CD4-positive, alpha-beta T cell treated with Interleukin-6 for 4 hours (primary cell): ENCODE data around the gene SORCS2.

Experiments used
- DNase-seq: peaks from one replicate; pipeline ENCODE4 v3.0.0-alpha.2; 2020; ENCODE audit warnings: mixed read lengths

SORCS2 gene

DNA sequence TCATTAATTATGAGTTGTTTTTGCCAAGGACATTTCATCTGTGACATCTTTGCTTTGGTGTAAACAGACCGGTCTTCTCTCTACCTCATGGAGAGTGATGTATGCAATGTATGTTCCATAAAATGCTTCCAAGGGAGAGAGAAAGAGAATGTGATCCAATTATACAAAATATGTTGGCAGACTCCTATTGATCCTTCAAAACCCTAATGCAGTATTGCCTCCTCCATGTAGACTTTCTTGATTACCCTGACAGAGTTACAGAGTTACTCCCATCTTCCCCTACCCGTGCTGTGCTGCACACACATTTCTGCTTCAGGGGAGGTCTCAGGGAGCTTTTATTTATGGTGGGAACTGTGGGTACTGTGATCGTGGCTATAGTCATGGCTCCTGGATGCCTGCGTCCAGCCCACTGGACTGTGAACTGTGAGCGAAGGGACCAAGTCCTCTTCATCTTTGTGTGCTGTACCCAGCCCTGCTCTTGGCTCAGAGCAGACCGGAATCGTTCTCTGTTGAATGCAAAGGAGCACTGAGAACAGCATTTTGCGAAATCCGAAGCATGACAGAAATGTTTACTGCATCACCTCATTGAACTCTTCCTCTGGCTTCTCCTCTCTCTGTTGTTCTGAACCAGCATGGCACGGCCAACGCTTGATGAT is 32.7 kb downstream of the SORCS2 start:
- no peak for DNase-seq

DNA sequence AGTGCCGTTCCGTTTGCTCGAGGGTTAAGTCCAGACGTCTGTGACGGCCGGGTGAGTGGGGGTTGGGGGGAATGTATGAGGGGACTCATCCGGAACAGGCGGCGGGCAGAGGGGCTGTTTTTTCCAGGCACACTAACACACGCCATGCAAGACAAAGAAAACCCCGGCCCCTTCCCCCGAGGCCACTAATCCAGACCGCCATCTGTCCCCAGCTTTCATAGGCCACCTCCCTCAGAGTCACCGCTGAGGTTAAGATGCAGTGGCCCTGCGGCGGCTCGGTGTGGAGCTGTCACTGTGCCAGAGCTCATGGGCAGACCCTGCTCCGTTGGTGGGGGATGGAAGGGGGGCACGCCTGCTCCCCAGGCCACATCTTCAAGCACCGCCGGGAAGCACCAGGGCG is 34.1 kb downstream of the SORCS2 start:
- no peak for DNase-seq

DNA sequence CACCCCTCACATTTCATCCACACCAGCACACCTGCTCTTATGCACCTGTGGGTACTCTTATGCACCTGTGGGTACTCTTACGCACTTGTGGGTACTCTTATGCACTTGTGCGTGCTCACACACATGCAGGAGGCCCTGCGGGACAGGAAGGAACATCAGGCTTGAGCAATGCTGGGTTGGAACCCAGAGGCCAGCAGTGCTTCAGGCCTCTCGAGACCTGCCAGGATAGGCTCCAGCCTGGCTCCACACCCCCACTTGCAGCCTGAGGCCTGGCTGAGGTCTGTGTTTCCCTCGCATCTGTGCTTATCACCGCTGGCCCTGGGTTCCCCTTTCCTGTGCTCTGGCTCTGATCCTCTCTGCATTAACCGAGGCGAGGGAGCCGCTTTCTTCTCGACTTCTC is 34.7 kb downstream of the SORCS2 start:
- no peak for DNase-seq

- no peak for DNase-seq
Measured at GRCh38 chr4:7228734-7229133, 36.4 kb downstream of the SORCS2 start.

DNA sequence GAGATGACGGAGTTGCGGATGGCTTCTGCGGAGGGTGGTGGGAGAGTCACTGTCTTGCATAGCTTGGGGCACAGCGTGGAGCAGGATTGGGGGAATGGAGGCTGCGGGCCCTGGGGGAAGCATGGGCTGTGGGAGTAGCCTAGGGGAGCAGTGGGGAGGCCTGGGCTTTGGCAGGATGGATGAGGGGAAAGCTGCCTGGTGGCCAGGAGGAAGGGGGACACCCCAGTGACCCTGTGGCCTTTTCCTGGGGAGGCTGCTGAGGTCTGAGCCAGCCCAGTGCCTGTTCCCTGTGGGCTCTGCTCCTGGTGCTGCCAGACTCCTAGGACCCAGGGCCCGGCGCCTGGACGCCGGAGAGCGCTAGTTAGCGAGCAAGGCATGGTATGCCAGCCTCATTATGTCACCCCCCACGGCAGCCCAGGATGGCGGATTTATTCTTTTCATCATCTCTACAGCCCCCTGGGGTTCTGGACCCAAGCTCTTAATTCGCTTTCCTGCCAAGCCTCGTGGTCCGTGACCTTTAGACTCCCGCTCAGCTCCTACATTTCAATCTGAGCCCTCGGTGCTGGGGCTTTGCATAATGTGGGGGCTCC is 39.8 kb downstream of the SORCS2 start:
- no peak for DNase-seq

- no peak for DNase-seq
Measured at GRCh38 chr4:7233006-7233580, 40.8 kb downstream of the SORCS2 start.

DNA sequence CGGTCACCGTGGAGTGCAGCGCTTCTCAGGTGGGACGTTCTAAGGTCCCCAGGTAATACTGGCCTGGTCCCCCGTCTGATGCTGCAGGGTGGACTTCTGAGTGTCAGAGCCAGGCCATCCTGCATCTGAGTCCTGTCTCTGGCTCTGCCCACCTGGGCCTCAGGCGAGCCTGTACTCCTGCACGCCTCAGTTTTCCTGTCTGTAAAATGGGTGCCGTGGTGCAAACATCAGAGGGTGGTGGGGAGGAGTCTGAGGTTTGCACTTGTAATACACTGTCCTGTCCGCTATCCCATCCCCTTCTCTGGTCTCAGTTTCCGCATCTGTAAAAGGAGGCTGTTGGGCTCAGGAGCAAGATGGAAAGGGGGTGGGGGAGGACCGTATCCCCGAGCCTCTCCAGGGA is 41.3 kb downstream of the SORCS2 start:
- no peak for DNase-seq

GRCh38 chr4:7234355-7235029 is 42.2 kb downstream of the SORCS2 start:
- DNase-seq: no peak

DNA sequence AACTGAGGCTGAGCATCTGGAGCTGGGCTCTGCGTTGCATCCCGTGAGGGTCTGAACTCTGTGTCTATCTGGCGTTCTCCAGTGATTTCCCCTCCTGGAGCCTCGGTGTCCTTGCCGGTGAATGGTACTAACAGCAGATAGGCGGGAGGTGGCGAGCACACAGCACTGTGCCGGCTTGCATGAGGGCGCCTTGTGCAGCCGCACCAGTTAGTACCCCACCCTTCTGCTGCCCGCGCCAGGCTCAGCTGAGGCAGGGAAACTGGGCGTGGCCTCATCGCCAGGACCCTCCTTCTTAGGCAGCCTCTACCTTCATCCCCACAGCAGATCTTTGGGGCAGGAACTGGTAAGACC is 42.7 kb downstream of the SORCS2 start:
- DNase-seq: no peak

GRCh38 chr4:7236847-7237246 is 44.5 kb downstream of the SORCS2 start:
- DNase-seq: no peak

- DNase-seq: no peak
Measured at GRCh38 chr4:7237873-7238272, 45.5 kb downstream of the SORCS2 start.

DNA sequence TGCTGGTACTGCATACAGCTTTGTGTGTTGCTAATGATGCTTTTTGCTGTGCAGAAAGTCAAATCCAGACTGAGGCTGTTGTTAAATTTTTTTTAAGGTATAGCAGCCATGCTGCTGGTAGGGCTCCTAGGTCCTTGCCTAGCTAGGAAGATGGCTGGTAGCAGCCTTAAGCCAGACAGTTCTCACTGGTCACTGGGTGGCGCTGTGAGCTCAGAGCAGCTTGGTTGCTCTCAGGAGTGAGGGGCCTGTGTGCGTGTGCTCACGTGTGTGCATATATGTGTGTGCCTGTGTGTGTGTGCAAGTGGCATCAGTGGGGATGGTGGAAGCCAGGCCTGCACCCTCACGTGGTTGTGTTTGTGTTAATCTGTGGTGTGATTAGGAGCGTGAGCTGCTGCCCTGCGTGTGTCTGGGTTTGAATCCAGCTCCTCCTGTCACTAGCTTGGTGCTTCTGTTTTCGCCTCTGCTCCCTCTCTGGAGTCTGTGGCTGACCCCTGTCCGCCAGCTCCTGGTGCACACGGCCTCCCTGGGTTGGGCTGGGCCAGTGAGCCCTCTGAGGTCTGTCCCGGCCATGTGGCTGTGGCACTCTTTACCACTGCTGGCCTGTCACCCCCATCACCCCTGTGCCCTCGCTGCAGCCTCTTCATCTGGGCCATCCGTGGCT is 46.1 kb downstream of the SORCS2 start:
- no peak for DNase-seq

- DNase-seq: no peak
Measured at GRCh38 chr4:7239101-7239820, 46.9 kb downstream of the SORCS2 start.

DNA sequence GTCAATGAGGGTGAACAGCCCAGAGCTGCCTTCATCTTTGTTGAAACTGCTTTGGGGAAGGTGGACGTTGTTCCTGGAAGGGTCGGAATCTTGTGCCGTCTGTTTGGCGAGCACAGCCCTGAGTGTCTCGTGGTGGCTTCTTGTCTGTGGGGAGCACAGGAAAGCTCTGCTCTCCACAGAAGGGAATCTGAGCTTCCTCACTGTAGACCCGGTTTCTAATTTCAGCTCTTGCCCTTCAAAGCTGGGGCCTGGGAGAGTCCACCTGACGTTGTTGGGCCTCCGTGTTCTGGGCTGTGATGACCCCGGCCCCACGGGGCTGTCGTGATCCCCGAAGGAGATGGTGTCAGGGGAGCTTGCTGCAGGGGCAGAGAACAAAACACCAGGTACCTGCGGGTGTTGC is 47.5 kb downstream of the SORCS2 start:
- no peak for DNase-seq

GRCh38 chr4:7240306-7240705 is 48.0 kb downstream of the SORCS2 start:
- no peak for DNase-seq

GRCh38 chr4:7241597-7242125 is 49.3 kb downstream of the SORCS2 start:
- DNase-seq: no peak

DNA sequence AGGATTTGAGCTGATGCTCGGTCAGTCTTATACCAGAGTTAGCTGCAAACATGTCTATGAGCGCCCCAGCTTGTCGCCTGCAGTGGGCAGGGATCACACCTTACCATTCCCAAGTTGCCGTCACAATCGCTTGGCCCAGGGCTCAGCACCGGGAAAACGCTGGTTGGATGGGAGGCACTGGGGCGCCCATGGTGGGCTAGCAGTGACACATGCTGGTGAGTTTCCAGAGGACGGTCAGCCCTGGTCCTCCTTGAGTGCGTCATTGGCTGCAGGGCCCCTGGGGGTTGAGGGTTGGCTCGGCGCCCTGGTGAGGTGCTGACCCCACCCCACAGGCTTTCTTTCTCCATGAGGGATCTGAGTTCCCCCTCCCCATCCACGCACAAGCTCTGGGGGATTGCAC is 50.4 kb downstream of the SORCS2 start:
- no peak for DNase-seq

DNA sequence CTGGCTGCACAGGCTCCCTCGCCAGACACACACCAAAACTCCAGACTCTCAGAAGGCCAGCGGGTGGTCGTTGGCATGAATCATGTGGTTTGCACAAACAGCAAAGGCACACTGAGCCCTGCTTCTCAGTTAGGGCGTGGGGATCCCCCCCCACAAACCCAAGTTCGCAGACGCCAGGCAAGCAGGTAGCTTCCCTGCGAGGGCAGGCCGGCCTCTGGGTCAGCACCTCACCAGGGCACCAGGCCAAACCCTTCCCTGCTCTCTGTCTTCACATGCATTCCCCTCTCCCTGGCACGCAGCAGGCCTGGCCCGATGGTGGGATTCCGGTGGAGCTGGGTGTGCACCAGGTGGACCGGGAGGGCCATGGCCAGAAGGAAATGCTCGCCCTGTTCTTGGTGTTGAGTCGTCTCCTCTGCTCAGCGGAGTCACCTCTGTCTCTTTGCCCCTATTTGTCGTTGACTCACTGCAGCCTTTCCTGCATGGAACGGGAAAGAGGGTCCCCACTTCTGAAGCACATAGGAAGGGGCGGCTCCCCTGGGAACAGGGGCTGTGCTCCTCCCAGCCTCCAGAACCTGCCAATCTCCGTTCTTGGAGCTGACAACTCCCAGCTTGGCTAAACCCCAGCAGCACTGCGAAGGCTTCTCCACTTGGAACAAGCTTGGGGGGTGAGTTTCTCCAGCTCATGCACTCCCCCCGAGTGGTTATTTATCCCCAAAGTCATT is 51.4 kb downstream of the SORCS2 start:
- DNase-seq: no peak

DNA sequence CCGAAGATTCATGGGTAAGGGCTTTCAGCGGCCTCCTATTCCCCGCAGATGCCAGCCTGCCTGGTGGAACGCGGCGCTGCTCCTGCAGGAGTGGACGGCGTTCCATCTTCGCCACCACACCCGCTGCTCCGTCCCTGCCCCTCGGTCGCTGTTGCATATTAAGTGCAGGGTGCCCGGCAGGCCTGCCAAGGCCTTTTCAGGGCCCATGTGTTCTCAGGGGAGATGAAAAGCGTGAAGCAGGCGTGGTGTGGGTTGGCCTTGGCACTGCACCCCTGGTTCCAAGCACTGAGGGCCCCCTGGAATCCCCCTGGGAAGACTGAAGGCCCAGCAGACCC is 52.0 kb downstream of the SORCS2 start:
- no peak for DNase-seq

GRCh38 chr4:7244751-7245320 is 52.5 kb downstream of the SORCS2 start:
- no peak for DNase-seq

- DNase-seq: no peak
Measured at GRCh38 chr4:7247521-7247920, 55.2 kb downstream of the SORCS2 start.

DNA sequence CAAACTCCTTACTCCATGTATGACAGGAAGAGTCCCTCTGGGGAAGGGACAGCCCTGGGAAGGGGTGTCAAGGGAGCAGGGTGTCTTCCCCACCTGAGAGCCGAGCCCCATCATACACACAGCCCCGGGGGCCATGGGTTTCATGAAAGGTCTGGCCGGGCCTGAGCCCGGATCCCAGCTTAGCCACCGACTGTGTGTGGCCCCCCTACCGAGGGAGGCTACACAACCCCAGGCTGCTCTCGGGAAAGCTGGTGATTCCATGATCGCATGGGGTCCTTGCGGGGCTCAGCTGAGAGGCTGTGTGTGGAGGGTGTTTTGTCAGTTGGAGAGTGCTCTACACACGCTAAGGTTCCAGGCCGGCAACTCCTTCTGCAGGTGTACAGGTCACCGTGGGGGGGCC is 55.6 kb downstream of the SORCS2 start:
- no peak for DNase-seq
